ENCODE measurements around the gene MGAT4C.

Gene MGAT4C

DNA sequence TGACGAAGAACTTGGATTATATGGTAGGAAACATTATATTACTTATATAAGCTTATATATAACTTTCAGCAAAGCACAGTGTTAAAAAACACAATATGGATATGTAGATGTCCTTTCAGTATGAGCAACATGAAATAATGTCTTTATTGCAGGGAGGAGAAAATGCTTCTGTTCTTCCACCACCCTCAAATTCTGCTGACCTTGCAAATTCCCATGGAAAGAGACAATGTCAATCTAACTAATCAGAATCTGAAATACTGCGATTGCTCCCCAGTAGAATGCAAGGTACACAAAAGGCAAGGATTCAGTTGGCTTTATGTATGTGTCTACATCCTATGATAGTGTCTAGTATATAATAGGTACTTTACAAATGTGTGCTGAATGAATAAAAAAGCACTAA is 26.4 kb downstream of the MGAT4C start:
- TF ChIP-seq ZFX (IDR thresholded peaks at IDR 0.05), result no peak
- TF ChIP-seq, protein P1, sequence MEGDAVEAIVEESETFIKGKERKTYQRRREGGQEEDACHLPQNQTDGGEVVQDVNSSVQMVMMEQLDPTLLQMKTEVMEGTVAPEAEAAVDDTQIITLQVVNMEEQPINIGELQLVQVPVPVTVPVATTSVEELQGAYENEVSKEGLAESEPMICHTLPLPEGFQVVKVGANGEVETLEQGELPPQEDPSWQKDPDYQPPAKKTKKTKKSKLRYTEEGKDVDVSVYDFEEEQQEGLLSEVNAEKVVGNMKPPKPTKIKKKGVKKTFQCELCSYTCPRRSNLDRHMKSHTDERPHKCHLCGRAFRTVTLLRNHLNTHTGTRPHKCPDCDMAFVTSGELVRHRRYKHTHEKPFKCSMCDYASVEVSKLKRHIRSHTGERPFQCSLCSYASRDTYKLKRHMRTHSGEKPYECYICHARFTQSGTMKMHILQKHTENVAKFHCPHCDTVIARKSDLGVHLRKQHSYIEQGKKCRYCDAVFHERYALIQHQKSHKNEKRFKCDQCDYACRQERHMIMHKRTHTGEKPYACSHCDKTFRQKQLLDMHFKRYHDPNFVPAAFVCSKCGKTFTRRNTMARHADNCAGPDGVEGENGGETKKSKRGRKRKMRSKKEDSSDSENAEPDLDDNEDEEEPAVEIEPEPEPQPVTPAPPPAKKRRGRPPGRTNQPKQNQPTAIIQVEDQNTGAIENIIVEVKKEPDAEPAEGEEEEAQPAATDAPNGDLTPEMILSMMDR (conservative IDR thresholded peaks at IDR 0.05), result no peak
- H3K27ac ChIP-seq, result no peak overlapping the region

DNA sequence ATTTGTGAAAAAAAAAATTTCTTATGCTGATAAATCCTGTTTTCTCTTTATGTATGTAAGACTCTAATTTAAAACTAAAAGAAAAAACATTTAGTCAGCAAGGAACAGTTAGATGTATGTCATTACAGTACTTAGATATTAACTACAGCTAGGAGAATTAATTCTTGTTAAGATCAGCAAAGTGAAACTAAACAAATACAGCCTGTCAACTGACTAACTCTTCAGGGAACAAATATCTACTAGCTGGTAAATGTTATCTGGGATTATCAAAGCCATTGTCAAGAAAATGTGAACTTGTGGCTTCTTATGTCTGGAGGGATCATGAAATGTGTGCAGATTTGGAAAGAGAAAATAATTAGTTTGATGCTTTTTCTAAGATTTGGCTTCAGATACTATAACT is 27.5 kb downstream of the MGAT4C start:
- H3K27ac ChIP-seq, result no peak overlapping the region
- TF ChIP-seq, protein P1 (conservative IDR thresholded peaks at IDR 0.05), result no peak
- no peak for TF ChIP-seq ZFX (IDR thresholded peaks at IDR 0.05)

- no peak for TF ChIP-seq ZFX (IDR thresholded peaks at IDR 0.05)
These were observed 29.7 kb downstream of the MGAT4C start for GRCh38 chr12:86226481-86226880.

GRCh38 chr12:86216591-86216990 is 39.6 kb downstream of the MGAT4C start:
- TF ChIP-seq, protein P1 (conservative IDR thresholded peaks at IDR 0.05), result no peak
- TF ChIP-seq ZFX (IDR thresholded peaks at IDR 0.05), result no peak
- H3K27ac ChIP-seq, result no peak overlapping the region

More at GRCh38 chr12:86226481-86226880, 29.7 kb downstream of the MGAT4C start:
- H3K27ac ChIP-seq, result no peak overlapping the region

GRCh38 chr12:86213012-86213411 is 43.2 kb downstream of the MGAT4C start:
- TF ChIP-seq, protein P1 (conservative IDR thresholded peaks at IDR 0.05), result no peak
- no peak for TF ChIP-seq ZFX (IDR thresholded peaks at IDR 0.05)
- H3K27ac ChIP-seq, result no peak overlapping the region

- no peak for TF ChIP-seq ZFX (IDR thresholded peaks at IDR 0.05)
- TF ChIP-seq, protein P1 (conservative IDR thresholded peaks at IDR 0.05), result no peak
- no peak overlapping the region for H3K27ac ChIP-seq
These were observed 57.3 kb downstream of the MGAT4C start for GRCh38 chr12:86198696-86199444.

- TF ChIP-seq, protein P1 (conservative IDR thresholded peaks at IDR 0.05), result no peak
- no peak for TF ChIP-seq ZFX (IDR thresholded peaks at IDR 0.05)
- no peak overlapping the region for H3K27ac ChIP-seq
These were observed 59.7 kb downstream of the MGAT4C start for GRCh38 chr12:86196465-86196864.

GRCh38 chr12:86194721-86195120 is 61.5 kb downstream of the MGAT4C start:
- H3K27ac ChIP-seq, result no peak overlapping the region
- TF ChIP-seq, protein P1 (conservative IDR thresholded peaks at IDR 0.05), result no peak
- no peak for TF ChIP-seq ZFX (IDR thresholded peaks at IDR 0.05)
